ENCODE data around the gene CWC22.
"Not testable (repeated sequence)": the region's sequence is repeated elsewhere in the genome, so short reads cannot be mapped to it uniquely, and the experiment has no call there.

Gene CWC22

GRCh38 chr2:180006781-180007579 is at the start of gene CWC22:
Gene CWC22 (minus strand): TSS chr2:180007297. CDS start chr2:179993341, 13,956 bp downstream.
- FAIRE-seq = peak; percentile 97
- DNase-seq (ENCODE audit: extremely low spot score, insufficient read length, low read depth) = peak; percentile 26

- DNase-seq (ENCODE audit: extremely low spot score, insufficient read length, low read depth) = no peak
- no peak for FAIRE-seq
Measured at GRCh38 chr2:180056367-180057118, 49.4 kb upstream of the CWC22 start.

GRCh38 chr2:180054576-180054975 is 47.5 kb upstream of the CWC22 start:
- not testable (repeated sequence) for FAIRE-seq; DNase-seq (ENCODE audit: extremely low spot score, insufficient read length, low read depth)

GRCh38 chr2:180050246-180050645 is 43.1 kb upstream of the CWC22 start:
- FAIRE-seq (no peak), DNase-seq (ENCODE audit: extremely low spot score, insufficient read length, low read depth) (no peak)

- FAIRE-seq (no peak), DNase-seq (ENCODE audit: extremely low spot score, insufficient read length, low read depth) (no peak)
Measured at GRCh38 chr2:180048251-180048650, 41.2 kb upstream of the CWC22 start.

- no peak for DNase-seq (ENCODE audit: extremely low spot score, insufficient read length, low read depth)
- FAIRE-seq = no peak
Measured at GRCh38 chr2:180046776-180047175, 39.7 kb upstream of the CWC22 start.

- no peak for FAIRE-seq
- no peak for DNase-seq (ENCODE audit: extremely low spot score, insufficient read length, low read depth)
Measured at GRCh38 chr2:180046202-180046601, 39.1 kb upstream of the CWC22 start.

GRCh38 chr2:180040146-180040925 is 33.2 kb upstream of the CWC22 start:
- FAIRE-seq = no peak
- no peak for DNase-seq (ENCODE audit: extremely low spot score, insufficient read length, low read depth)

GRCh38 chr2:180038997-180039396 is 31.9 kb upstream of the CWC22 start:
- FAIRE-seq (no peak), DNase-seq (ENCODE audit: extremely low spot score, insufficient read length, low read depth) (no peak)

GRCh38 chr2:180033993-180034894 is 27.1 kb upstream of the CWC22 start:
- no peak for FAIRE-seq
- DNase-seq (ENCODE audit: extremely low spot score, insufficient read length, low read depth) = no peak

- DNase-seq (ENCODE audit: extremely low spot score, insufficient read length, low read depth) (no peak), FAIRE-seq (no peak)
Measured at GRCh38 chr2:180029575-180029974, 22.5 kb upstream of the CWC22 start.

GRCh38 chr2:180021850-180022249 is 14.8 kb upstream of the CWC22 start:
- DNase-seq (ENCODE audit: extremely low spot score, insufficient read length, low read depth) (no peak), FAIRE-seq (no peak)

GRCh38 chr2:180017784-180018183 is 10.7 kb upstream of the CWC22 start:
- DNase-seq (ENCODE audit: extremely low spot score, insufficient read length, low read depth) (no peak), FAIRE-seq (no peak)

- DNase-seq (ENCODE audit: extremely low spot score, insufficient read length, low read depth) (no peak), FAIRE-seq (no peak)
Measured at GRCh38 chr2:180016937-180017336, 9.8 kb upstream of the CWC22 start.

- FAIRE-seq (no peak), DNase-seq (ENCODE audit: extremely low spot score, insufficient read length, low read depth) (no peak)
Measured at GRCh38 chr2:180015951-180016709, 9.0 kb upstream of the CWC22 start.

- no peak for FAIRE-seq
- no peak for DNase-seq (ENCODE audit: extremely low spot score, insufficient read length, low read depth)
Measured at GRCh38 chr2:180012523-180012922, 5.4 kb upstream of the CWC22 start.

GRCh38 chr2:180010701-180011100 is 3.6 kb upstream of the CWC22 start:
- DNase-seq (ENCODE audit: extremely low spot score, insufficient read length, low read depth) (no peak), FAIRE-seq (no peak)

- DNase-seq (ENCODE audit: extremely low spot score, insufficient read length, low read depth) (no peak), FAIRE-seq (no peak)
Measured at GRCh38 chr2:180006231-180006630, 866 bp downstream of the CWC22 start.

- not testable (repeated sequence) for DNase-seq (ENCODE audit: extremely low spot score, insufficient read length, low read depth); FAIRE-seq
Measured at GRCh38 chr2:180005465-180005864, 1.6 kb downstream of the CWC22 start.

Measured in GM18507 (cell line).